ENCODE measurements around the gene FASTK.

Gene FASTK

GRCh38 chr7:151080067-151080521, 515 bp downstream of the FASTK start:
- DNase-seq: no peak

- DNase-seq: no peak
Measured at GRCh38 chr7:151079199-151079910, 1.3 kb downstream of the FASTK start.

- DNase-seq: no peak
Measured at GRCh38 chr7:151078233-151079040, 2.2 kb downstream of the FASTK start.

GRCh38 chr7:151077705-151078232, 2.8 kb downstream of the FASTK start:
- DNase-seq: no peak

GRCh38 chr7:151076863-151077704, 3.5 kb downstream of the FASTK start:
- no peak for DNase-seq

- no peak for DNase-seq
Measured at GRCh38 chr7:151075978-151076426, 4.6 kb downstream of the FASTK start.

- DNase-seq: no peak
Measured at GRCh38 chr7:151075662-151075971, 5.0 kb downstream of the FASTK start.

GRCh38 chr7:151074817-151075661, 5.6 kb downstream of the FASTK start:
- no peak for DNase-seq

- no peak for DNase-seq
Measured at GRCh38 chr7:151073990-151074389, 6.6 kb downstream of the FASTK start.

- DNase-seq: no peak
Measured at GRCh38 chr7:151071032-151071866, 9.4 kb downstream of the FASTK start.

GRCh38 chr7:151070574-151070960, 10.0 kb downstream of the FASTK start:
- no peak for DNase-seq

- no peak for DNase-seq
Measured at GRCh38 chr7:151069841-151070573, 10.6 kb downstream of the FASTK start.

- DNase-seq: no peak
Measured at GRCh38 chr7:151068069-151068773, 12.4 kb downstream of the FASTK start.

- no peak for DNase-seq
Measured at GRCh38 chr7:151066273-151066974, 14.2 kb downstream of the FASTK start.

GRCh38 chr7:151065516-151065915, 15.1 kb downstream of the FASTK start:
- DNase-seq: no peak

GRCh38 chr7:151064993-151065392, 15.6 kb downstream of the FASTK start:
- no peak for DNase-seq

- DNase-seq: no peak
Measured at GRCh38 chr7:151064454-151064853, 16.2 kb downstream of the FASTK start.

GRCh38 chr7:151063212-151063561, 17.4 kb downstream of the FASTK start:
- no peak for DNase-seq

Measured in NCI-H187 (cell line).